K562 (cell line): ENCODE results near the gene PRMT5. TPM values are rescaled to one million over a fixed set of nuclear protein-coding genes. Genes with fewer than 3 reads are reported as not detected.

Experiments used
- BACH1 ChIP-seq: fragments of 200-800 bp; sonication (Bioruptor generic); IDR thresholded peaks from 2 replicates; pipeline ENCODE4 v1.6.1; 2016; ENCODE audit warnings: missing genetic modification characterization, missing compliant biosample characterization
- E2F8 ChIP-seq: fragments of 450-650 bp; IDR thresholded peaks from 2 replicates; pipeline ENCODE4 v1.7.1; 2018; ENCODE audit warnings: mild to moderate bottlenecking, low read depth; ENCODE audit not compliant: partially characterized antibody
- ZBTB2 ChIP-seq: fragments of 450-650 bp; IDR thresholded peaks from 2 replicates; pipeline ENCODE4 v1.6.1; 2016; ENCODE audit warnings: antibody characterized with exemption
- polyA plus RNA-seq, 8 experiments: library from polyadenylated mRNA; depleted of rRNA in 4 of 8; stranded (reverse) in 5 of 8; unstranded in 3 of 8; fragments of >200 nt; fragmentation: Nextera tagmentation in 2 of 8; fragmentation: Illumina TruSeq in 1 of 8; extraction: Ambion mirVana in 2 of 8; extraction: Trizol in 1 of 8; gene quantifications; 2 replicates each; pipeline versions ENCODE4 v1.2.1 to v1.2.3, GENCODE V29; 2011 to 2014; ENCODE audit warnings: inconsistent platforms in 1 of 8, missing spikeins in 1 of 8
- total RNA-seq, 7 experiments: library from RNA; depleted of rRNA in 6 of 7; stranded (reverse); fragments of >200 nt in 6 of 7; fragmentation: Illumina TruSeq in 2 of 7; extraction: Trizol in 2 of 7; gene quantifications; 2 replicates each; pipeline versions ENCODE4 v1.2.1 to v1.2.3, GENCODE V29; 2011 to 2021; ENCODE audit warnings: low replicate concordance in 1 of 7

Gene PRMT5
- total and polyA plus RNA-seq, 9 of the 15 experiments (the other 6 are each of a cell fraction or from before 2014, with no cell fraction given), result 114 to 552 (median 222) TPM

- TF ChIP-seq ZBTB2 (no peak), E2F8 (peak; percentile 10), BACH1 (tag) (no peak)
Observed at GRCh38 chr14:22872833-22873520, 56.2 kb downstream of the PRMT5 start (continued).
